B cell (primary cell): ENCODE measurements around the gene TULP1. TPM values are rescaled to one million over a fixed set of nuclear protein-coding genes. Genes with fewer than 3 reads are reported as not detected.
"Not testable (repeated sequence)": the region's sequence is repeated elsewhere in the genome, so short reads cannot be mapped to it uniquely, and the experiment has no call there.

Experiments used
- ATAC-seq: fragments of 200-7000 bp; cut with Tn5 transposase; one replicate; pipeline ENCODE4 v1.10.0; 2021; ENCODE audit warnings: low read depth, mild to moderate bottlenecking, moderate number of reproducible peaks, moderate library complexity
- CTCF ChIA-PET: fragments of 350-600 bp; sonication (Branson Sonifier 250); formaldehyde crosslinking; loops from one replicate; lab custom pipeline; 2021; ENCODE audit warnings: antibody characterized with exemption, inconsistent platforms; lab: Charles Lee
- POLR2A ChIA-PET: fragments of 350-600 bp; sonication (Branson Sonifier 250); formaldehyde crosslinking; loops from one replicate; lab custom pipeline; 2021; ENCODE audit warnings: antibody characterized with exemption; lab: Charles Lee
- DNase-seq: peaks from one replicate; pipeline ENCODE4 v3.0.0; 2013
- H2AFZ ChIP-seq: 2 replicates; pipeline ENCODE4 v1.6.1; 2012; ENCODE audit warnings: mild to moderate bottlenecking, low read depth, low read length; ENCODE audit not compliant: insufficient read depth, poor library complexity, severe bottlenecking
- H3K27ac ChIP-seq, 2 donors: 1 replicate in 1 of 2; 2 replicates in 1 of 2; pipeline ENCODE4 v1.5.1; 2012 to 2013; ENCODE audit warnings: low read length in 2 of 2, mild to moderate bottlenecking in 2 of 2, moderate library complexity in 1 of 2
- H3K27me3 ChIP-seq, 4 experiments: fragments of 200-600 bp in 1 of 4; sonication (generic) in 1 of 4; replicated peaks in 1 of 4; 1 replicate in 2 of 4; 2 replicates in 2 of 4; pipeline versions ENCODE4 v1.6.1 to v1.7.0; 2013 to 2016; ENCODE audit warnings: low read length in 3 of 4, mild to moderate bottlenecking in 2 of 4, mixed read lengths in 1 of 4, moderate library complexity in 1 of 4; ENCODE audit not compliant: insufficient read depth in 4 of 4, control insufficient read depth in 3 of 4; ENCODE audit errors: control extremely low read depth in 1 of 4
- H3K36me3 ChIP-seq, 2 experiments: replicated peaks in 1 of 2; 1 replicate in 1 of 2; 2 replicates in 1 of 2; pipeline versions ENCODE4 v1.6.1 to v1.7.1; 2013; ENCODE audit warnings: low read length in 1 of 2; ENCODE audit not compliant: insufficient read depth in 2 of 2, control insufficient read depth in 1 of 2; ENCODE audit errors: control extremely low read depth in 1 of 2, extremely low read depth in 1 of 2
- H3K4me1 ChIP-seq, 2 donors: fragments of 200-600 bp in 1 of 2; sonication (generic) in 1 of 2; 1 replicate in 1 of 2; 2 replicates in 1 of 2; pipeline versions ENCODE4 v1.5.1 to v1.6.1; 2013 to 2017; ENCODE audit warnings: low read length in 2 of 2; ENCODE audit not compliant: control insufficient read depth in 2 of 2, insufficient read depth in 2 of 2
- H3K4me2 ChIP-seq: replicated peaks from 2 replicates; pipeline ENCODE3; 2012; ENCODE audit warnings: mild to moderate bottlenecking, low read depth, low read length; ENCODE audit not compliant: poor library complexity, severe bottlenecking
- H3K4me3 ChIP-seq, 5 experiments: fragments of 200-600 bp in 1 of 5; sonication (generic) in 1 of 5; 1 replicate in 3 of 5; 2 replicates in 2 of 5; pipeline versions ENCODE4 v1.5.1 to v1.7.0; 2011 to 2016; ENCODE audit warnings: low read length in 4 of 5, mild to moderate bottlenecking in 4 of 5, low read depth in 2 of 5, control low read depth in 1 of 5, moderate library complexity in 1 of 5; ENCODE audit not compliant: insufficient read depth in 1 of 5; ENCODE audit errors: control extremely low read depth in 1 of 5, extremely low read depth in 1 of 5
- H3K79me2 ChIP-seq: fragments of 200-600 bp; sonication (generic); one replicate; pipeline ENCODE4 v1.6.0; 2016; ENCODE audit warnings: low read length; ENCODE audit not compliant: control insufficient read depth, insufficient read depth
- H3K9ac ChIP-seq: fragments of 200-600 bp; sonication (generic); 2 replicates; pipeline ENCODE4 v1.6.1; 2017; ENCODE audit warnings: mild to moderate bottlenecking, low read length, moderate library complexity
- H3K9me3 ChIP-seq, 3 donors: one replicate each; pipeline versions ENCODE4 v1.6.1 to v1.7.1; 2013; ENCODE audit warnings: low read length in 2 of 3; ENCODE audit not compliant: control insufficient read depth in 2 of 3, insufficient read depth in 1 of 3; ENCODE audit errors: control extremely low read depth in 1 of 3
- H4K20me1 ChIP-seq: 2 replicates; pipeline ENCODE4 v1.6.0; 2012; ENCODE audit warnings: mild to moderate bottlenecking, low read length; ENCODE audit not compliant: insufficient read depth, control insufficient read depth, poor library complexity, severe bottlenecking
- H3K27ac Mint-ChIP-seq: one replicate; pipeline ENCODE4 v1.8.0; 2021; ENCODE audit warnings: mixed read lengths
- H3K27me3 Mint-ChIP-seq: one replicate; pipeline ENCODE4 v1.8.0; 2021; ENCODE audit warnings: mixed read lengths
- H3K4me1 Mint-ChIP-seq: one replicate; pipeline ENCODE4 v1.8.0; 2021; ENCODE audit warnings: mixed read lengths
- H3K4me3 Mint-ChIP-seq: one replicate; pipeline ENCODE4 v1.8.0; 2021; ENCODE audit warnings: mixed read lengths
- H3K9me3 Mint-ChIP-seq: one replicate; pipeline ENCODE4 v1.8.0; 2022; ENCODE audit warnings: mixed read lengths; ENCODE audit not compliant: insufficient read depth
- CTCF ChIP-seq: fragments of 200-600 bp; IDR thresholded peaks from one replicate; pipeline ENCODE4 v1.8.0; 2022; ENCODE audit warnings: antibody characterized with exemption, mild to moderate bottlenecking
- EZH2 ChIP-seq: IDR thresholded peaks from 2 replicates; pipeline ENCODE4 v1.6.1; 2012; ENCODE audit warnings: borderline replicate concordance, low read depth, mild to moderate bottlenecking, moderate library complexity, low read length; ENCODE audit not compliant: insufficient read depth, poor library complexity, severe bottlenecking
- WGBS: methylation state at CpG from one replicate; pipeline ENCODE4 v1.1.5; 2013; ENCODE audit warnings: missing lambda C conversion rate; ENCODE audit not compliant: insufficient coverage; 5-methylcytosine and 5-hydroxymethylcytosine counted together
- intact Hi-C: fragments of 100-400 bp; cut with micrococcal nuclease; formaldehyde crosslinking; loops from one replicate; pipeline ENCODE4 v1.10.0; 2022
- polyA plus RNA-seq: library from polyadenylated mRNA; depleted of rRNA; stranded (reverse); fragments of >200 nt; gene quantifications from 2 replicates; pipeline ENCODE4 v1.2.3, GENCODE V29; 2012
- total RNA-seq, 2 donors: library from RNA; stranded (reverse); fragments of 120-200 nt in 1 of 2; gene quantifications; 1 replicate in 1 of 2; 2 replicates in 1 of 2; pipeline versions ENCODE4 v1.2.3 to v1.2.4, GENCODE V29; 2013 to 2022

Gene TULP1
- total and polyA plus RNA-seq, 2 donors (not counting 1 experiment from before 2014, with no cell fraction given), result not detected

GRCh38 chr6:35541836-35542235 lies 29.1 kb upstream of the TULP1 start:
- intact Hi-C loops, result no loop called here
- H3K27ac ChIP-seq, result no peak overlapping the region
- H3K9me3 Mint-ChIP-seq, result no peaks in the 10 kb centered on the region
- H3K27me3 ChIP-seq, result peaks cover 0 to 2% (median 0%) of the 10 kb centered on the region in 4 experiments
- ChIA-PET CTCF (interaction anchor here (1.1 kb wide), 1 partner anchor 10 kb away, joined by 3 read pairs; no protein-coding TSS in a partner anchor), POLR2A (no interaction called here)
- no peaks in the 10 kb centered on the region for H3K27me3 Mint-ChIP-seq
- H3K79me2 ChIP-seq, result no peaks in the 10 kb centered on the region
- no peak overlapping the region for H3K27ac Mint-ChIP-seq
- no peak for DNase-seq
- WGBS, result 88% methylated on average over 1 of the region's 2 CpGs
- H3K36me3 ChIP-seq, result no peaks in the 10 kb centered on the region
- TF ChIP-seq CTCF, result no peak
- no peak for TF ChIP-seq EZH2
- H3K9ac ChIP-seq, result no peak overlapping the region
- no peaks in the 10 kb centered on the region for H4K20me1 ChIP-seq
- no peaks in the 10 kb centered on the region for H3K4me1 ChIP-seq
- H3K4me2 ChIP-seq, result no peak overlapping the region
- no peak overlapping the region for H3K4me3 Mint-ChIP-seq
- peaks cover 0 to 7% (median 2%) of the 10 kb centered on the region in 3 donors for H3K9me3 ChIP-seq
- no peak overlapping the region for H2AFZ ChIP-seq
- ATAC-seq, result no peak
- no peak overlapping the region for H3K4me3 ChIP-seq
- H3K4me1 Mint-ChIP-seq, result no peaks in the 10 kb centered on the region

DNA sequence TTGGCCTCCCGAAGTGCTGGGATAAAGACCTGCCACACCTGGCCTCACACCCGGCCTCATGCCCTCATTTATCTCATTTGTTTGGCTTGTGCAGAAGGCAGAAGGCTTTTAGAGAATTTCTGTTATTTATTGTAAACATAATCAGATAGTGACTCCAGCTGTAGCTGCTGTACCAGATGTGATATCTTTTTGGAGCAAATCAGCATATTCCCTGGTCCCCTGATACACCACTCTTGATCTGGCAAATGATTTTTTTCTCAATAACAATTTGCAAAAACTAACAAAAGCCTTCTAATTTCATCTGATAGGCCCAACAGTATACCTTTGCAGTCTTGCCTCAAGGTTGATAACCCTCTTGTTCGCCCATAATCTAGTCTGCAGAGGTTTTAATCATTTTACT lies 26.5 kb upstream of the TULP1 start:
- Mint-ChIP-seq H3K9me3 (no peaks in the 10 kb centered on the region), H3K4me3 (no peak overlapping the region), H3K27me3 (peaks cover 8% of the 10 kb centered on the region), H3K4me1 (no peaks in the 10 kb centered on the region), H3K27ac (no peak overlapping the region)
- no CpG with 5 or more reads among the region's 3 CpGs for WGBS
- POLR2A ChIA-PET, result no interaction called here
- H3K4me3 ChIP-seq, result no peak overlapping the region
- no peak overlapping the region for H3K4me2 ChIP-seq
- CTCF ChIA-PET, result no interaction called here
- no peak for ATAC-seq
- H3K36me3 ChIP-seq, result no peaks in the 10 kb centered on the region
- no peaks in the 10 kb centered on the region for H3K4me1 ChIP-seq
- H4K20me1 ChIP-seq, result no peaks in the 10 kb centered on the region
- intact Hi-C loops, result no loop called here
- peaks cover 0 to 2% (median 0%) of the 10 kb centered on the region in 4 experiments for H3K27me3 ChIP-seq
- no peaks in the 10 kb centered on the region for H3K79me2 ChIP-seq
- TF ChIP-seq CTCF (no peak), EZH2 (no peak)
- H3K27ac ChIP-seq, result no peak overlapping the region
- H2AFZ ChIP-seq, result no peak overlapping the region
- DNase-seq, result no peak
- peaks cover 0 to 7% (median 2%) of the 10 kb centered on the region in 3 donors for H3K9me3 ChIP-seq
- no peak overlapping the region for H3K9ac ChIP-seq

DNA sequence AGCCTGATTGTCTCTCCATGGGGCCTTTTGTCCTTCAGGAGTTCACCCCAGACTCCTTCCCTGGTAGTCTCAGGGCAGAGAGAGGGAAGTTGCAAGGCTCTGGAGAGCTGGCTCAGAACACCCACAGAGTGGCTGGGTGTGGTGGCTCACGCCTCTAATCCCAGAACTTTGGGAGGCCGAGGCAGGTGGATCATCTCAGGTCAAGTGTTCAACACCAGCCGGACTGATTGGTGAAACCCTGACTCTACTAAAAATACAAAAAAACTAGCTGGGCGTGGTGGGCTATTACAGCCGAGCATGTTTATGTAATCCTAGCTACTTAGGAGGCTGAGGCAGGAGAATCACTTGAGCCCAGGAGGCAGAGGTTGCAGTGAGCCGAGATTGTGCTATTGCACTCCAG lies 23.2 kb upstream of the TULP1 start:
- H2AFZ ChIP-seq, H3K9me3 ChIP-seq, H3K9me3 Mint-ChIP-seq, H3K27ac ChIP-seq, H3K4me1 ChIP-seq, H4K20me1 ChIP-seq, intact Hi-C loops, H3K4me2 ChIP-seq, H3K79me2 ChIP-seq, CTCF ChIA-PET, H3K36me3 ChIP-seq, H3K4me3 Mint-ChIP-seq, H3K27me3 ChIP-seq, H3K9ac ChIP-seq, H3K27ac Mint-ChIP-seq, H3K4me3 ChIP-seq, ATAC-seq, DNase-seq, POLR2A ChIA-PET, H3K4me1 Mint-ChIP-seq: not testable (repeated sequence)
- WGBS, result 87% methylated on average over 3 of the region's 6 CpGs
- H3K27me3 Mint-ChIP-seq, result peaks cover 19% of the 10 kb centered on the region
